ENCODE results near the gene REV1. TPM values are rescaled to one million over a fixed set of nuclear protein-coding genes. Genes with fewer than 3 reads are reported as not detected.
A peak's percentile ranks its signal among the peaks of the same experiment; 100 is the strongest.

REV1 gene
- total and polyA plus RNA-seq, 2 of the 13 experiments (the other 11 are each of a cell fraction or from before 2014, with no cell fraction given): 49.1 to 71.8 TPM

- TF ChIP-seq, protein P1, sequence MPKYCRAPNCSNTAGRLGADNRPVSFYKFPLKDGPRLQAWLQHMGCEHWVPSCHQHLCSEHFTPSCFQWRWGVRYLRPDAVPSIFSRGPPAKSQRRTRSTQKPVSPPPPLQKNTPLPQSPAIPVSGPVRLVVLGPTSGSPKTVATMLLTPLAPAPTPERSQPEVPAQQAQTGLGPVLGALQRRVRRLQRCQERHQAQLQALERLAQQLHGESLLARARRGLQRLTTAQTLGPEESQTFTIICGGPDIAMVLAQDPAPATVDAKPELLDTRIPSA (CRISPR knock-in tag; IDR thresholded peaks at IDR 0.05; ENCODE audit: borderline replicate concordance): peak; percentile 30; the same call in 1 of the 2 replicates
- TF ChIP-seq ASH2L (IDR thresholded peaks at IDR 0.05; ENCODE audit: insufficient read length, low read depth, low read length) (peak; percentile 96), ERF (CRISPR knock-in tag; IDR thresholded peaks at IDR 0.05) (peak; percentile 96), ZNF225 (CRISPR knock-in tag; IDR thresholded peaks at IDR 0.05) (no peak), GATAD2A (CRISPR knock-in tag; IDR thresholded peaks at IDR 0.05) (peak; percentile 76), PAF1 (CRISPR knock-in tag; IDR thresholded peaks at IDR 0.05) (no peak), ZNF510 (CRISPR knock-in tag; IDR thresholded peaks at IDR 0.05; ENCODE audit: low read depth) (peak; percentile 61; the same call in 1 of the 2 replicates), TIGD3 (CRISPR knock-in tag; IDR thresholded peaks at IDR 0.05; ENCODE audit: borderline replicate concordance) (no peak), SMYD3 (CRISPR knock-in tag; IDR thresholded peaks at IDR 0.05) (peak; percentile 18; the same call in 1 of the 2 replicates), POLR2A (IDR thresholded peaks at IDR 0.05; ENCODE audit: insufficient read depth in 1 of 2, low read depth in 2 of 2, low read length in 2 of 2) (peak in 1 of 2 experiments; percentile 80; a peak in 3 of 4 replicates), ZNF350 (CRISPR knock-in tag; IDR thresholded peaks at IDR 0.05; ENCODE audit: borderline replicate concordance, low read depth) (peak; percentile 90; the same call in 1 of the 2 replicates), ZNF558 (CRISPR knock-in tag; IDR thresholded peaks at IDR 0.05; ENCODE audit: borderline replicate concordance) (peak; percentile 9; the same call in 1 of the 2 replicates), ZNF512 (CRISPR knock-in tag; IDR thresholded peaks at IDR 0.05) (no peak), KLF6 (CRISPR knock-in tag; IDR thresholded peaks at IDR 0.05) (peak; percentile 97), RCOR2 (CRISPR knock-in tag; IDR thresholded peaks at IDR 0.05) (peak; percentile 69; the same call in 1 of the 2 replicates), ZNF432 (CRISPR knock-in tag; IDR thresholded peaks at IDR 0.05; ENCODE audit: borderline replicate concordance) (no peak), ZBTB34 (CRISPR knock-in tag; IDR thresholded peaks at IDR 0.05) (peak; percentile 46; the same call in 1 of the 2 replicates), ZKSCAN5 (CRISPR knock-in tag; IDR thresholded peaks at IDR 0.05) (no peak), ZBTB42 (CRISPR knock-in tag; IDR thresholded peaks at IDR 0.05) (no peak), ZNF652 (CRISPR knock-in tag; IDR thresholded peaks at IDR 0.05; ENCODE audit: borderline replicate concordance, low read depth) (no peak)
- TF ChIP-seq, protein P2, sequence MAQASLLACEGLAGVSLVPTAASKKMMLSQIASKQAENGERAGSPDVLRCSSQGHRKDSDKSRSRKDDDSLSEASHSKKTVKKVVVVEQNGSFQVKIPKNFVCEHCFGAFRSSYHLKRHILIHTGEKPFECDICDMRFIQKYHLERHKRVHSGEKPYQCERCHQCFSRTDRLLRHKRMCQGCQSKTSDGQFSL (CRISPR knock-in tag; IDR thresholded peaks at IDR 0.05): peak; percentile 29
- TF ChIP-seq, protein P3, sequence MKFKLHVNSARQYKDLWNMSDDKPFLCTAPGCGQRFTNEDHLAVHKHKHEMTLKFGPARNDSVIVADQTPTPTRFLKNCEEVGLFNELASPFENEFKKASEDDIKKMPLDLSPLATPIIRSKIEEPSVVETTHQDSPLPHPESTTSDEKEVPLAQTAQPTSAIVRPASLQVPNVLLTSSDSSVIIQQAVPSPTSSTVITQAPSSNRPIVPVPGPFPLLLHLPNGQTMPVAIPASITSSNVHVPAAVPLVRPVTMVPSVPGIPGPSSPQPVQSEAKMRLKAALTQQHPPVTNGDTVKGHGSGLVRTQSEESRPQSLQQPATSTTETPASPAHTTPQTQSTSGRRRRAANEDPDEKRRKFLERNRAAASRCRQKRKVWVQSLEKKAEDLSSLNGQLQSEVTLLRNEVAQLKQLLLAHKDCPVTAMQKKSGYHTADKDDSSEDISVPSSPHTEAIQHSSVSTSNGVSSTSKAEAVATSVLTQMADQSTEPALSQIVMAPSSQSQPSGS (CRISPR knock-in tag; IDR thresholded peaks at IDR 0.05): no peak; the same call in 1 of the 2 replicates
Observed at GRCh38 chr2:99489761-99490622, at the start of gene REV1 (continued).
